Measurements from ENCODE around the gene PKD2.

The PKD2 gene

DNA sequence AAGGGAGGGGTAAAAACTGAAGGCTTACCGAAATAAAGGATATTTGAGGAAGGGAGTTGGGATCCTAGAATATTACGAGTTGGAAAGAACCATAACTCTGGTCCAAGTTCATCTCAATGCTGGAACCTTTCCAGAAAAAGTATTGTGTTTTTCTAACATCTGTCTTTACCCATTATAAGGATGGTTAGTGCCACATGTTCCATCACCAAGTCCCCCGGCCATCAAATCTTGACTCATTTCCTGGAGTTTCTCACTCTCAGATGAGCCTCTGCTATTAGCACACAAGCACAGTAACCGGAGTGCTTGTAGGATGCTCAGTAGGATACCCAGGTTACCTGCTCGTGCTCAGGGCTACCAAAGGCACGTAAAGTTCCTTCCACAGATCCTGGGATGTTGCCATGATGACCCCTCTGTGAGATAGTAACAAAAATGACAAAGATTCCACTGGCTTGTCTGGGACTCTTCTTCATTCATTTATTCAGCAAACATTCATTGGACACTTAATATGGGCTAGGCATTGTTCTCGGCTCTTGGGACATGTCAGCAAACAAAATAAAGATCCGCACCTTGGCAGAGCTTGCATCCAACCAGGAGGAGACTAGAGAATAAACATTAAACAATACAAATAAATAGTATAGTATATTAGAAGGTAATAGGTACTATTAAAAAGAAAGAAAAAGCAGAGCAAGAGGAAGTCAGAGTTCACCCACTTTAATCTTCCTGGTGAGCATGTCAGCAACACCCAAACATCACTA is 36.3 kb downstream of the PKD2 start:
- H3K4me2 ChIP-seq (ENCODE audit: low read length): no peak overlapping the region
- H3K27ac ChIP-seq: no peak overlapping the region
- TF ChIP-seq, protein P1, sequence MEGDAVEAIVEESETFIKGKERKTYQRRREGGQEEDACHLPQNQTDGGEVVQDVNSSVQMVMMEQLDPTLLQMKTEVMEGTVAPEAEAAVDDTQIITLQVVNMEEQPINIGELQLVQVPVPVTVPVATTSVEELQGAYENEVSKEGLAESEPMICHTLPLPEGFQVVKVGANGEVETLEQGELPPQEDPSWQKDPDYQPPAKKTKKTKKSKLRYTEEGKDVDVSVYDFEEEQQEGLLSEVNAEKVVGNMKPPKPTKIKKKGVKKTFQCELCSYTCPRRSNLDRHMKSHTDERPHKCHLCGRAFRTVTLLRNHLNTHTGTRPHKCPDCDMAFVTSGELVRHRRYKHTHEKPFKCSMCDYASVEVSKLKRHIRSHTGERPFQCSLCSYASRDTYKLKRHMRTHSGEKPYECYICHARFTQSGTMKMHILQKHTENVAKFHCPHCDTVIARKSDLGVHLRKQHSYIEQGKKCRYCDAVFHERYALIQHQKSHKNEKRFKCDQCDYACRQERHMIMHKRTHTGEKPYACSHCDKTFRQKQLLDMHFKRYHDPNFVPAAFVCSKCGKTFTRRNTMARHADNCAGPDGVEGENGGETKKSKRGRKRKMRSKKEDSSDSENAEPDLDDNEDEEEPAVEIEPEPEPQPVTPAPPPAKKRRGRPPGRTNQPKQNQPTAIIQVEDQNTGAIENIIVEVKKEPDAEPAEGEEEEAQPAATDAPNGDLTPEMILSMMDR (IDR thresholded peaks at IDR 0.05): no peak
- no peak overlapping the region for H3K9ac ChIP-seq
- no peaks in the 10 kb centered on the region for H3K79me2 ChIP-seq
- H3K27me3 ChIP-seq (ENCODE audit: control insufficient read depth, insufficient read depth, low read length): no peaks in the 10 kb centered on the region
- no peak overlapping the region for H2AFZ ChIP-seq
- H3K4me3 ChIP-seq (ENCODE audit: low read depth, low read length): no peak overlapping the region
- no peaks in the 10 kb centered on the region for H3K4me1 ChIP-seq
- H3K36me3 ChIP-seq (ENCODE audit: control insufficient read depth, insufficient read depth, low read length): no peaks in the 10 kb centered on the region
- H3K9me3 ChIP-seq (ENCODE audit: control insufficient read depth, low read length): no peaks in the 10 kb centered on the region

DNA sequence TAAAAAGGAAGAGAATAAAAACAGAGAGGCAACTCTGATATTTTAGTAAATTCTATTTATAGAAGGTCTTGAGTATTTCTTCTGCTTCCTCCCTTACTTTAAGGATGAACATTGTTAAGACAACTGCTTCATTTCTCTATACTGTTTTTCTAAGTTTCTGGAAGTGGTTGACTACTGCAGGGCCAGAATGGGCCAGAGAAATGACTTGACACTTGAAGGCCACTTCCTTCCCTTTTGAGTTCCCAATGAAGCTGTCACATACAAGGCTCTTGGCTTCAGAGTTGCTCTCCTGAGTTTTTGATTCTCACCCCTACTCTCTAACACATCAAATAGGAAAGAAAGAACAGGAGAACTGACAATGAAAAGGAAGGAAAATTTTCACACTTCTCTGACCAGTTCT is 37.6 kb downstream of the PKD2 start:
- H3K36me3 ChIP-seq (ENCODE audit: control insufficient read depth, insufficient read depth, low read length): no peaks in the 10 kb centered on the region

GRCh38 chr4:88054229-88054628 is 46.8 kb downstream of the PKD2 start:
- Histone ChIP-seq H3K36me3 (ENCODE audit: control insufficient read depth, insufficient read depth, low read length) (no peaks in the 10 kb centered on the region), H3K27ac (no peak overlapping the region), H2AFZ (no peak overlapping the region), H3K9me3 (ENCODE audit: control insufficient read depth, low read length) (no peaks in the 10 kb centered on the region), H3K27me3 (ENCODE audit: control insufficient read depth, insufficient read depth, low read length) (no peaks in the 10 kb centered on the region), H3K9ac (no peak overlapping the region), H3K4me3 (ENCODE audit: low read depth, low read length) (no peak overlapping the region), H3K79me2 (no peaks in the 10 kb centered on the region), H3K4me1 (no peaks in the 10 kb centered on the region), H3K4me2 (ENCODE audit: low read length) (no peak overlapping the region)
- TF ChIP-seq, protein P1 (IDR thresholded peaks at IDR 0.05): no peak

More for the DNA sequence above, 37.6 kb downstream of the PKD2 start:
- no peaks in the 10 kb centered on the region for H3K27me3 ChIP-seq (ENCODE audit: control insufficient read depth, insufficient read depth, low read length)
- no peaks in the 10 kb centered on the region for H3K9me3 ChIP-seq (ENCODE audit: control insufficient read depth, low read length)
- no peaks in the 10 kb centered on the region for H3K79me2 ChIP-seq
- H3K27ac ChIP-seq: no peak overlapping the region
- H3K4me1 ChIP-seq: no peaks in the 10 kb centered on the region
- no peak overlapping the region for H2AFZ ChIP-seq
- no peak overlapping the region for H3K4me2 ChIP-seq (ENCODE audit: low read length)
- TF ChIP-seq, protein P1 (IDR thresholded peaks at IDR 0.05): no peak
- H3K4me3 ChIP-seq (ENCODE audit: low read depth, low read length): no peak overlapping the region
- H3K9ac ChIP-seq: no peak overlapping the region

- Histone ChIP-seq H3K27ac (no peak overlapping the region), H3K9ac (no peak overlapping the region), H2AFZ (no peak overlapping the region), H3K4me1 (no peaks in the 10 kb centered on the region), H3K79me2 (no peaks in the 10 kb centered on the region), H3K36me3 (ENCODE audit: control insufficient read depth, insufficient read depth, low read length) (no peaks in the 10 kb centered on the region), H3K9me3 (ENCODE audit: control insufficient read depth, low read length) (no peaks in the 10 kb centered on the region), H3K27me3 (ENCODE audit: control insufficient read depth, insufficient read depth, low read length) (no peaks in the 10 kb centered on the region), H3K4me3 (ENCODE audit: low read depth, low read length) (no peak overlapping the region), H3K4me2 (ENCODE audit: low read length) (no peak overlapping the region)
- TF ChIP-seq, protein P1 (IDR thresholded peaks at IDR 0.05): peak; percentile 43
Measured at GRCh38 chr4:88054901-88055300, 47.5 kb downstream of the PKD2 start.

DNA sequence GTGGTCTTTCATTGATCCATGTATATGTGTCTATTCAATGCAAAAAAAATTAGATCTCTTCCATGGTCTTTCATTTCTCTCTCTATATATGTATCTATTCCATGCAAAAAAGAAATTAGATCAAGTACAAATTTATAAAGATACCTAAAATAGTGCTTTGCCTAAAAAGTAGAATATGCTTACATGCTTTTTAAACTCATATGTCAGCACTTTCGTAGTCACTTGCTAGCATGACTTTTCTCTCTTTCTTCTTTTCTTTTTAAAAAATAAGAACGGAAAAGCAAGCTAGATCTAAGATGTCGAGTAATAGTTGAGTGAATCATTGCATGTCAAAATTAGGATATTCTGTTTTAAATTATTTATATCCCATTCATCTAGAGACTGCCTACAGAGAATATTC is 50.9 kb downstream of the PKD2 start:
- H3K9ac ChIP-seq: no peak overlapping the region
- H2AFZ ChIP-seq: no peak overlapping the region
- no peaks in the 10 kb centered on the region for H3K36me3 ChIP-seq (ENCODE audit: control insufficient read depth, insufficient read depth, low read length)
- H3K9me3 ChIP-seq (ENCODE audit: control insufficient read depth, low read length): no peaks in the 10 kb centered on the region
- TF ChIP-seq, protein P1 (IDR thresholded peaks at IDR 0.05): no peak
- H3K4me2 ChIP-seq (ENCODE audit: low read length): no peak overlapping the region
- no peaks in the 10 kb centered on the region for H3K79me2 ChIP-seq
- no peaks in the 10 kb centered on the region for H3K27me3 ChIP-seq (ENCODE audit: control insufficient read depth, insufficient read depth, low read length)
- no peaks in the 10 kb centered on the region for H3K4me1 ChIP-seq
- H3K4me3 ChIP-seq (ENCODE audit: low read depth, low read length): no peak overlapping the region
- no peak overlapping the region for H3K27ac ChIP-seq

All from parathyroid adenoma (tissue), 2 donors.